ENCODE data around the gene GTSF1L.
A peak's percentile ranks its signal among the peaks of the same experiment; 100 is the strongest.
"Not testable (repeated sequence)": the region's sequence is repeated elsewhere in the genome, so short reads cannot be mapped to it uniquely, and the experiment has no call there.

Gene GTSF1L

GRCh38 chr20:43726811-43727338, at the start of gene GTSF1L:
GTSF1L (minus strand) TSS chr20:43727002; CDS start chr20:43726694, 308 bp downstream.
- no peak for DNase-seq

- DNase-seq = peak; percentile 44
Observed at GRCh38 chr20:43774754-43775153, 48.0 kb upstream of the GTSF1L start.

GRCh38 chr20:43771503-43772190, 44.8 kb upstream of the GTSF1L start:
- no peak for DNase-seq

GRCh38 chr20:43770342-43770741, 43.5 kb upstream of the GTSF1L start:
- DNase-seq = no peak

GRCh38 chr20:43767686-43768474, 41.1 kb upstream of the GTSF1L start:
- no peak for DNase-seq

- no peak for DNase-seq
Observed at GRCh38 chr20:43766917-43767316, 40.1 kb upstream of the GTSF1L start.

- no peak for DNase-seq
Observed at GRCh38 chr20:43766385-43766784, 39.6 kb upstream of the GTSF1L start.

GRCh38 chr20:43765916-43766315, 39.1 kb upstream of the GTSF1L start:
- DNase-seq = no peak

- no peak for DNase-seq
Observed at GRCh38 chr20:43762911-43763310, 36.1 kb upstream of the GTSF1L start.

GRCh38 chr20:43761386-43762340, 34.9 kb upstream of the GTSF1L start:
- DNase-seq = no peak

- DNase-seq = not testable (repeated sequence)
Observed at GRCh38 chr20:43757888-43758287, 31.1 kb upstream of the GTSF1L start.

GRCh38 chr20:43755851-43756250, 29.0 kb upstream of the GTSF1L start:
- no peak for DNase-seq

GRCh38 chr20:43755390-43755789, 28.6 kb upstream of the GTSF1L start:
- no peak for DNase-seq

- DNase-seq = peak; percentile 67
Observed at GRCh38 chr20:43752561-43753301, 25.9 kb upstream of the GTSF1L start.

- DNase-seq = peak; percentile 36
Observed at GRCh38 chr20:43752051-43752360, 25.2 kb upstream of the GTSF1L start.

GRCh38 chr20:43751167-43752050, 24.6 kb upstream of the GTSF1L start:
- peak; percentile 70 for DNase-seq

- peak; percentile 46 for DNase-seq
Observed at GRCh38 chr20:43750774-43751166, 24.0 kb upstream of the GTSF1L start.

- peak; percentile 98 for DNase-seq
Observed at GRCh38 chr20:43749734-43750294, 23.0 kb upstream of the GTSF1L start.

GRCh38 chr20:43748274-43748673, 21.5 kb upstream of the GTSF1L start:
- DNase-seq = no peak

GRCh38 chr20:43746344-43747137, 19.7 kb upstream of the GTSF1L start:
- no peak for DNase-seq

Measured in stimulated activated CD8-positive, alpha-beta memory T cell treated with anti-CD3 and anti-CD28 coated beads, Interleukin-4, amount 100 ng/mL, for 48 hours (primary cell).